Measurements from ENCODE around the gene KISS1R.
"Not testable (repeated sequence)": the region's sequence is repeated elsewhere in the genome, so short reads cannot be mapped to it uniquely, and the experiment has no call there.

KISS1R gene

DNA sequence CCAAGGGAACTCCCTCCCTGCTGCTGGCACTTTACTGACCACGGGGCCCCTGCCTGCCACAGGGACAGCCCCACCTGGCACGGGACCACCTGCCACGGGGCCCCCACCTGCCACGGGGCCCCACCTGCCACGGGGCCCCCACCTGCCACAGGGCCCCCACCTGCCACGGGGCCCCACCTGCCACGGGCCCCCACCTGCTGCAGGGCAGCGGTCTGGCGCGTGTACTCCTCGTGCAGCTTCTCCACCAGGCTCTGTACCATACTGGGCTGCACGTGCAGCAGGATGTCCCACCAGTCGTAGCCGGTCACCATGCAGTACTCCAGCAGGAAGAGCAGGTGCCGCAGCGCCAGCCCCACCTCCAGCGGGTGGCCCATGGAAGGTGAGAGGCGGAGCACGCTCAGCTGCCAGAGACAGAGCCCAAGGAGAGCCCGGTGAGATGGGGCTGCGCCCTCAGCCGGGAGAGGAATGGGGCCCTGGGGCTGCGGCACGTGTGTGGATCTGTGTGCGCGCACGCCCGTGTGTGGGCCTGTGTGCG lies 40.3 kb upstream of the KISS1R start:
- no peak overlapping the region for H3K4me3 ChIP-seq (ENCODE audit: low read depth, low read length)
- no peak for TF ChIP-seq CTCF (IDR thresholded peaks at IDR 0.05; ENCODE audit: borderline replicate concordance, insufficient read depth, low read depth, low read length)

- not testable (repeated sequence) for H3K4me3 ChIP-seq (ENCODE audit: low read depth, low read length)
Observed at GRCh38 chr19:877992-878660, 39.0 kb upstream of the KISS1R start.

GRCh38 chr19:878751-879561 lies 38.2 kb upstream of the KISS1R start:
- not testable (repeated sequence) for H3K4me3 ChIP-seq (ENCODE audit: low read depth, low read length)

GRCh38 chr19:879711-880438 lies 37.3 kb upstream of the KISS1R start:
- H3K4me3 ChIP-seq (ENCODE audit: low read depth, low read length): no peak overlapping the region
- TF ChIP-seq CTCF (IDR thresholded peaks at IDR 0.05; ENCODE audit: borderline replicate concordance, insufficient read depth, low read depth, low read length): no peak

- no peak overlapping the region for H3K4me3 ChIP-seq (ENCODE audit: low read depth, low read length)
- no peak for TF ChIP-seq CTCF (IDR thresholded peaks at IDR 0.05; ENCODE audit: borderline replicate concordance, insufficient read depth, low read depth, low read length)
Observed at GRCh38 chr19:881385-882071, 35.6 kb upstream of the KISS1R start.

GRCh38 chr19:882871-883497 lies 34.1 kb upstream of the KISS1R start:
- H3K4me3 ChIP-seq (ENCODE audit: low read depth, low read length): no peak overlapping the region
- TF ChIP-seq CTCF (IDR thresholded peaks at IDR 0.05; ENCODE audit: borderline replicate concordance, insufficient read depth, low read depth, low read length): no peak

DNA sequence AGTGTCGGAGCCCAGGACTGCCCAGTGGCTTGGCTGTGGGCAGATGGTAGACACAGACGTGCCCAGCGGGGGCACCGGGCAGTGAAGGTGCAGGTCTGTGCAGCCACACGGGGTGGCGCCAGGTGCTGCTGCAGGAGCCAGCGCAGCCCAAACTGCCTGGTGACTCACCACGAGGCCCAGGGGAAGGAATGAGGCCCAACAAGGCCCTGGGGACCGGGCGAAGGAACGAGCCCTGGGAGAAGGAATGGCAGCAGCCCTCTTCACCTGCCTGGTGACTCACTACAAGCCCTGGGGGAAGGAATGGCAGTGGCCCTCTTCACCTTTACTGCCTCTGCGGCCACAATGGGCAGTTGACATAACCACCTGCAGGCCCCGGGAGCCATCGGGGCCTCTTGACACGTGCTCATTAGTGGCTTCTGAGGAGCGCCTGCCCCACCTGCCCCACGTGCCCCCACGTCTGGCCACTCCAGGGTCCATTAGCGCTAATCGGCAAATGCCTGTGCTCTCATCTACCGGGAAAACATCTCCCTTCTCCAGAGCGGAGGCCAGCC lies 33.4 kb upstream of the KISS1R start:
- no peak overlapping the region for H3K4me3 ChIP-seq (ENCODE audit: low read depth, low read length)
- TF ChIP-seq CTCF (IDR thresholded peaks at IDR 0.05; ENCODE audit: borderline replicate concordance, insufficient read depth, low read depth, low read length): no peak

Data from GM12875 (cell line).